ENCODE results near the gene CEP164.

DNA sequence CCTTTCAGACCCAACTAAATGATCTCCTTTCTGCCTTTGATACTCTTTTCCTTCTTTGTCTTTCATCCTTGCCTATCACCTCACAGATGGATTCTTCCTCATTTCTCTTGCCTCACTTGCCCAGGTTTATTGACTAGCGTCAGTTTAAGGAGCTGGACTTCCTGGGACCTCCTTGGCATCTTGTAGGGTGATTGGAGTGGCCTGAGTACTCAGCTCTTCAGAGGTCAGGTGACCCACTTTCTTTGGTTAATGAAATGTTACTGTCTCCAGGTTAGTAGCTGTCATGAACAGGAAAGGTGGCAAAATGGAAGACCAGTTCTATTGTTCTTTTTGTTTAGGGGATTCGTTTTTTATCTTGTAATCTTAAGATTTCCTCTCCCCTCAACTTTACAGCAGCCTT is 41.1 kb upstream of the CEP164 start:
- TF ChIP-seq, protein P1, sequence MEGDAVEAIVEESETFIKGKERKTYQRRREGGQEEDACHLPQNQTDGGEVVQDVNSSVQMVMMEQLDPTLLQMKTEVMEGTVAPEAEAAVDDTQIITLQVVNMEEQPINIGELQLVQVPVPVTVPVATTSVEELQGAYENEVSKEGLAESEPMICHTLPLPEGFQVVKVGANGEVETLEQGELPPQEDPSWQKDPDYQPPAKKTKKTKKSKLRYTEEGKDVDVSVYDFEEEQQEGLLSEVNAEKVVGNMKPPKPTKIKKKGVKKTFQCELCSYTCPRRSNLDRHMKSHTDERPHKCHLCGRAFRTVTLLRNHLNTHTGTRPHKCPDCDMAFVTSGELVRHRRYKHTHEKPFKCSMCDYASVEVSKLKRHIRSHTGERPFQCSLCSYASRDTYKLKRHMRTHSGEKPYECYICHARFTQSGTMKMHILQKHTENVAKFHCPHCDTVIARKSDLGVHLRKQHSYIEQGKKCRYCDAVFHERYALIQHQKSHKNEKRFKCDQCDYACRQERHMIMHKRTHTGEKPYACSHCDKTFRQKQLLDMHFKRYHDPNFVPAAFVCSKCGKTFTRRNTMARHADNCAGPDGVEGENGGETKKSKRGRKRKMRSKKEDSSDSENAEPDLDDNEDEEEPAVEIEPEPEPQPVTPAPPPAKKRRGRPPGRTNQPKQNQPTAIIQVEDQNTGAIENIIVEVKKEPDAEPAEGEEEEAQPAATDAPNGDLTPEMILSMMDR (IDR thresholded peaks at IDR 0.05; ENCODE audit: low read depth, low read length, poor library complexity, severe bottlenecking) = no peak
- no peak for TF ChIP-seq EZH2phosphoT487 (IDR thresholded peaks at IDR 0.05; ENCODE audit: borderline replicate concordance, low read length)
